GM18499 (cell line): Measurements from ENCODE around the gene NCSTN.

Experiments
- ATAC-seq: cut with Tn5 transposase; IDR thresholded peaks from one replicate; pipeline ENCODE4 v1.9.1; 2021; ENCODE audit warnings: moderate number of reproducible peaks; ENCODE audit not compliant: insufficient read depth, unreplicated experiment

NCSTN gene

GRCh38 chr1:160346958-160347357 lies 3.8 kb downstream of the NCSTN start:
- ATAC-seq = no peak

- ATAC-seq = no peak
These were observed 8.4 kb downstream of the NCSTN start for GRCh38 chr1:160351629-160352028.

GRCh38 chr1:160352555-160352954 lies 9.4 kb downstream of the NCSTN start:
- no peak for ATAC-seq

- ATAC-seq = no peak
These were observed 10.0 kb downstream of the NCSTN start for GRCh38 chr1:160353223-160353622.

GRCh38 chr1:160354388-160354985 lies 11.3 kb downstream of the NCSTN start:
- no peak for ATAC-seq

- ATAC-seq = no peak
These were observed 14.3 kb downstream of the NCSTN start for GRCh38 chr1:160357286-160358002.

- no peak for ATAC-seq
These were observed 14.9 kb downstream of the NCSTN start for GRCh38 chr1:160358073-160358472.

- no peak for ATAC-seq
These were observed 16.5 kb downstream of the NCSTN start for GRCh38 chr1:160359559-160360226.

- no peak for ATAC-seq
These were observed 17.1 kb downstream of the NCSTN start for GRCh38 chr1:160360227-160360695.

GRCh38 chr1:160361199-160361598 lies 18.0 kb downstream of the NCSTN start:
- no peak for ATAC-seq

- no peak for ATAC-seq
These were observed 18.6 kb downstream of the NCSTN start for GRCh38 chr1:160361814-160362167.

GRCh38 chr1:160362168-160362957 lies 19.2 kb downstream of the NCSTN start:
- no peak for ATAC-seq

GRCh38 chr1:160363010-160363409 lies 19.8 kb downstream of the NCSTN start:
- no peak for ATAC-seq

GRCh38 chr1:160363951-160364735 lies 21.0 kb downstream of the NCSTN start:
- no peak for ATAC-seq

GRCh38 chr1:160365325-160365724 lies 22.1 kb downstream of the NCSTN start:
- no peak for ATAC-seq

- no peak for ATAC-seq
These were observed 23.7 kb downstream of the NCSTN start, which contains the start of gene NHLH1 for GRCh38 chr1:160366731-160367515. Gene NHLH1 (plus strand): TSS chr1:160367071. CDS start chr1:160370732, 3,661 bp downstream.

- ATAC-seq = no peak
These were observed 24.3 kb downstream of the NCSTN start for GRCh38 chr1:160367516-160367900.

- no peak for ATAC-seq
These were observed 25.0 kb downstream of the NCSTN start for GRCh38 chr1:160367934-160368923.
